Kidney epithelial cell (primary cell): ENCODE data around the gene SH3BGRL. TPM values are rescaled to one million over a fixed set of nuclear protein-coding genes. Genes with fewer than 3 reads are reported as not detected.

Source experiments
- DNase-seq: peaks from one replicate; pipeline ENCODE4 v3.0.0-alpha.2; 2010; ENCODE audit warnings: low read depth
- H3K27me3 ChIP-seq: 2 replicates; pipeline ENCODE4 v1.6.0; 2011; ENCODE audit warnings: low read length; ENCODE audit not compliant: control insufficient read depth, insufficient read depth
- H3K36me3 ChIP-seq: 2 replicates; pipeline ENCODE4 v1.5.1; 2011; ENCODE audit warnings: low read length; ENCODE audit not compliant: control insufficient read depth, insufficient read depth
- H3K4me3 ChIP-seq: 2 replicates; pipeline ENCODE4 v1.5.1; 2011; ENCODE audit warnings: low read depth, mild to moderate bottlenecking, control low read depth, low read length
- CTCF ChIP-seq: IDR thresholded peaks from 2 replicates; pipeline ENCODE4 v1.5.1; 2011; ENCODE audit warnings: mild to moderate bottlenecking, moderate library complexity, low read length, control low read depth, inconsistent platforms; ENCODE audit not compliant: insufficient read depth, poor library complexity, severe bottlenecking
- total RNA-seq: library from RNA; depleted of rRNA; stranded (reverse); fragments of >200 nt; gene quantifications from 2 replicates; pipeline ENCODE4 v1.2.3, GENCODE V29; 2015

SH3BGRL gene
- total RNA-seq, 1 donor from 2014 or later: 32.9 TPM

- no peak for DNase-seq
- H3K27me3 ChIP-seq: no peaks in the 10 kb centered on the region
- TF ChIP-seq CTCF: no peak
Observed at GRCh38 chrX:81240701-81241331, 38.9 kb downstream of the SH3BGRL start.

DNA sequence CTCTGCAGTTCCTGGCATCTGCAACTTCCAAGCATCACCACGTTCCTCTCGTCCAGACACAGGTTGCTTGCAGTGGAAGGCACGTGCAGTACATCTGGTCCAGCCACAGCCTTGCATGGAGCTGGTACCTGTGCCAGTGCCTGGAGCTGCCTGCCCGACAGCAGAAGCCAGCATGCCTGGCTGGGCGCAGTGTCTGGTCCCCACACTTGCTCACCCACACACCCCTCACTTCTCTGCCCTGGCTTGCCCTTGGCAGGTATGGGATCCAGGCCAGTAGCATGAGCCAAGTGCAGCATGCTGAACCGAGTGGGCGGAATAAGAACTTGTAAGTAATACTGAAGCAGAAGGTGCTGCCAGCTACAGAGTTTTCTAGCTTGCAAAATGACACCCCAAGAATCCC, 39.9 kb downstream of the SH3BGRL start:
- TF ChIP-seq CTCF: no peak
- Histone ChIP-seq H3K36me3 (no peaks in the 10 kb centered on the region), H3K4me3 (no peak overlapping the region), H3K27me3 (no peaks in the 10 kb centered on the region)
- no peak for DNase-seq

More at GRCh38 chrX:81240701-81241331, 38.9 kb downstream of the SH3BGRL start:
- Histone ChIP-seq H3K4me3 (no peak overlapping the region), H3K36me3 (no peaks in the 10 kb centered on the region)

DNA sequence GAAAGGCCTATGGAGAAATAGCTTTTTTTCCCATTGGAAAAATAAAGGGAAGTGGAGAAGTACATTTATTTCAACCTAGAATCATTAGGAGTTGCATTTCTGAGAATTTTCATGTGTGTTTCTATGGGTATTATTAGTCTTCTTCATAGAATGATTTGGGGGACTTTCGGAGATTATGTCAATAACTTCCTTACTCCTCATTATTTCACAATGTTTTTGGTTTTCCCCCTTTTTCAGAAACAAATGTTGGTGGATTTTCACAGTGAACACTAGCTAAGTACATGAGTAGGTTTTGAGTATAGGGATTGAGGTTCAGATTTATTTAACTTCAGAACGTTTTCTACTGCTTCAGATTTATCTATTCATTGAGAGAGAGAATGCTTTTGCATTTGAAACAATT, 54.0 kb downstream of the SH3BGRL start:
- Histone ChIP-seq H3K4me3 (no peak overlapping the region), H3K27me3 (no peaks in the 10 kb centered on the region), H3K36me3 (no peaks in the 10 kb centered on the region)
- TF ChIP-seq CTCF: no peak
- DNase-seq: no peak

DNA sequence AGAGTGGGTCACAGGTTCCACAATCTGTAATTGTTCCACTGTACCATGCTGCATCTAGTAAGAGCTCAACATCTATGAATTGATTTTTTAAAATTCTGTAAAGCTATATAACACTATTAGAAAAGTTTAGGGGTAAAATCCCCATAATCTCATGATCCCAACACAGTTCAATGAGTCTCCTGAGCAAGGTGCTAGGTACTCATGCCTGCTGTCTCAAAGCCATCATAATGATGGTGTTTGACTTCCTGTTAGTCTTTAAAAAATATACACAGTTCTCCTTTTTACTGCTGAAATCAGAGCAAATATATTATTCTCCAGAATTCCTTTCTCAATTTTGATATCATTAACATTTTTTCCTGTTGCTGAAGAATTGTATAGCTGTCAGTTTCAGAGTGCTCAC, 55.9 kb downstream of the SH3BGRL start:
- no peak for TF ChIP-seq CTCF
- no peaks in the 10 kb centered on the region for H3K27me3 ChIP-seq

GRCh38 chrX:81259020-81259713, 57.3 kb downstream of the SH3BGRL start:
- no peak overlapping the region for H3K4me3 ChIP-seq
- no peak for TF ChIP-seq CTCF
- H3K27me3 ChIP-seq: no peaks in the 10 kb centered on the region
- no peak for DNase-seq
- H3K36me3 ChIP-seq: no peaks in the 10 kb centered on the region

More for the DNA sequence above, 55.9 kb downstream of the SH3BGRL start:
- DNase-seq: no peak
- no peaks in the 10 kb centered on the region for H3K36me3 ChIP-seq
- H3K4me3 ChIP-seq: no peak overlapping the region
